GM23248 (cell line): ENCODE measurements around the gene NEGR1.

Experiments used
- EZH2 ChIP-seq: fragments of 200-600 bp; sonication (generic); IDR thresholded peaks from 2 replicates; pipeline ENCODE4 v1.6.1; 2018; ENCODE audit warnings: antibody characterized with exemption, mild to moderate bottlenecking; ENCODE audit not compliant: insufficient read depth, poor library complexity, severe bottlenecking
- EZH2phosphoT487 ChIP-seq: fragments of 200-600 bp; sonication (generic); IDR thresholded peaks from 2 replicates; pipeline ENCODE4 v1.6.1; 2018; ENCODE audit warnings: antibody characterized with exemption, moderate library complexity, mild to moderate bottlenecking, low read depth; ENCODE audit not compliant: insufficient read depth

- TF ChIP-seq EZH2 (no peak), EZH2phosphoT487 (no peak)
Measured at GRCh38 chr1:72281637-72282270, 585 bp downstream of the NEGR1 start.
